ENCODE results near the gene GPR146.

The GPR146 gene

DNA sequence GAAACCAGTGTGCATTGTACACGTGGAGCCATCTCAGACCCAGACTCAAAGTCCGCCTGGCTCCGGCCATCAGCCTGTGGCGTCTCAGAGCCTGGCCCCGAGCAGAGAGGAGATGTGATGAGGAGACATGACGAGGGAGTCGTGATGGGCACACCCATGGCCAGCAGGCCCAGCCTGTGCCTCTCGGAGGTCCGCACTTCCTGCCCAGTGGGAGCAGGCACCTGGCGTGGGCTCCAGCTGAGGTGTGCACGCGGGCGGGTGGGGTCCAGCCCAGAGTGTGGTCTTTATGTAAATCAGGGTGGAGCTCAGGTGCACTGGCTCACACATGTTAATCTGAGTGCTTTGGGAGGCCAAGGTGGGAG is 26.0 kb upstream of the GPR146 start:
- peaks cover 29% of the 10 kb centered on the region for H3K36me3 Mint-ChIP-seq (ENCODE audit: low read depth)
- H3K4me3 Mint-ChIP-seq = no peak overlapping the region
- no peaks in the 10 kb centered on the region for H3K27me3 Mint-ChIP-seq
- H3K9me3 Mint-ChIP-seq = no peaks in the 10 kb centered on the region
- no peak for DNase-seq
- H3K27ac Mint-ChIP-seq = no peak overlapping the region
- peaks cover 12% of the 10 kb centered on the region for H3K4me1 Mint-ChIP-seq (ENCODE audit: low read depth)

DNA sequence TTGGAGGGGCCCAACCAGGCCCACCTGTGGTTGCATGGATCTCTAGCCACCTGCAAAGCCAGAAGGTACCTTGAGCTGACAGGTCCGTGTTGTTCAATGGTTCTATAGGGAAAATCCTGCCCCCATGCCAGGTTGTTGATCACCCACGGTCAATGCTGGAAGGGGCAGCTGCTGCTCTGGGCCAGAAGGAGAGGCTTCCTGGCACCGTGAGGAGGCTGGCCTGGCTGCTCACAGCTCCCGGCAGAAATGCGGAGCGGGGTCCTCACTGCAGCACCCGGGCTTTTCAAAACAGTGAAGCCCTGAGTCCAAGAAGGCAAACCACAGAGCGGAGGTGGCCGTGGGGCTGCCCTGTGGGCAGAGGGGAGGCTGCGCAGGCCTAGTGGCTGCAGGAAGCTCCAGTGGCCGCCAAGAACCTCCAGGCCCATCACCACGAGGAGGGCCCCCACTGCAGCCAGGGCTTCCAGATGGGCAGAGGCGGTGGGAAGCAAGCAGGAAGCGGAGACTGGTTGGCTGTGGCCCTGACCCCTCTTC is 25.0 kb upstream of the GPR146 start:
- Mint-ChIP-seq H3K9me3 (no peaks in the 10 kb centered on the region), H3K27ac (no peak overlapping the region), H3K4me1 (ENCODE audit: low read depth) (peaks cover 9% of the 10 kb centered on the region), H3K27me3 (no peaks in the 10 kb centered on the region), H3K36me3 (ENCODE audit: low read depth) (peaks cover 32% of the 10 kb centered on the region), H3K4me3 (no peak overlapping the region)
- no peak for DNase-seq

- Mint-ChIP-seq H3K9me3 (no peaks in the 10 kb centered on the region), H3K36me3 (ENCODE audit: low read depth) (peaks cover 32% of the 10 kb centered on the region), H3K27me3 (no peaks in the 10 kb centered on the region), H3K4me1 (ENCODE audit: low read depth) (peaks cover 9% of the 10 kb centered on the region), H3K27ac (no peak overlapping the region), H3K4me3 (no peak overlapping the region)
- no peak for DNase-seq
These were observed 24.3 kb upstream of the GPR146 start for GRCh38 chr7:1019789-1020610.

- Mint-ChIP-seq H3K27ac (no peak overlapping the region), H3K4me3 (no peak overlapping the region), H3K9me3 (no peaks in the 10 kb centered on the region), H3K27me3 (no peaks in the 10 kb centered on the region), H3K4me1 (ENCODE audit: low read depth) (peaks cover 9% of the 10 kb centered on the region), H3K36me3 (ENCODE audit: low read depth) (peaks cover 38% of the 10 kb centered on the region)
- no peak for DNase-seq
These were observed 23.5 kb upstream of the GPR146 start for GRCh38 chr7:1020849-1021251.

DNA sequence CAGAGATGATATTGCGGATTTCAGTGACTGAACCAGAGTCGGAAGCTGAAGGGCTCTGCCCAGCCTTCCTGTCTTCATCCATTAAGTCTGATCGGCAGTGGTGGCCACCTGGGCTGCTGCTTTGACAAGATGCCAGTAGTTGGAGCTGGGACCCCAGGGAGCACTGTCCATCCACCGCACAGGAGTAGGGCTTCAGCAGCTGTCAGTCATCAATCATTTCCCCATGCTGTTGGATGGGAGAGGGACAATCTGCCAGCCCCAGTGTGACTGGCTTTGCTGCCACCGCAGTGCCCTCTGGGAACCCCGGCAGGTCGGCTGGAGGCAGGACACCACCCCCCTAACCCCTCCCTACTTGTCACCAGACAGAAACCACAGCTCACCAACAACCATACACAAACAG is 23.0 kb upstream of the GPR146 start:
- Mint-ChIP-seq H3K27ac (no peak overlapping the region), H3K27me3 (no peaks in the 10 kb centered on the region), H3K4me1 (ENCODE audit: low read depth) (peaks cover 12% of the 10 kb centered on the region), H3K9me3 (no peaks in the 10 kb centered on the region), H3K4me3 (no peak overlapping the region), H3K36me3 (ENCODE audit: low read depth) (peaks cover 42% of the 10 kb centered on the region)
- no peak for DNase-seq

GRCh38 chr7:1021931-1022330 is 22.4 kb upstream of the GPR146 start:
- DNase-seq = no peak
- Mint-ChIP-seq H3K36me3 (ENCODE audit: low read depth) (peaks cover 47% of the 10 kb centered on the region), H3K4me1 (ENCODE audit: low read depth) (peaks cover 17% of the 10 kb centered on the region), H3K27me3 (no peaks in the 10 kb centered on the region), H3K9me3 (no peaks in the 10 kb centered on the region), H3K4me3 (no peak overlapping the region), H3K27ac (no peak overlapping the region)

DNA sequence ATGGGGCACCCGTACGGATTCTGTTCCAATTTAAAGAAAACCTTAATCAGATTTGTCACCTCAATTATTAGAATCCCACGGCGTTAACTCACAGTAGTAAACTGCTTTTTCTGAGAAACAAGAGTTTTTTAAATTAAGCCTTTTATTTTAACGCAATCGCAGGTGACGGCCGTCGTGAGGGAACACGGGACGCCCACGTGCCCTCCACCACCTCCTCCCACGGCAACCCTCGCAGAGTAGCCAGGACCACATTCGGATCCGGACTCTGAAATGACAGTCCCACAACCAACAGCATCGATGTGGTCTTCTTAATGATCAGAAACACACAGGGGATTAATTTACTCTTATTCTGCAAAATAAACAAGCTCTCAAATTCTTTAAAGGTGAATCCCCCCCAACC is 22.0 kb upstream of the GPR146 start:
- Mint-ChIP-seq H3K4me1 (ENCODE audit: low read depth) (peaks cover 19% of the 10 kb centered on the region), H3K27ac (no peak overlapping the region), H3K27me3 (no peaks in the 10 kb centered on the region), H3K4me3 (no peak overlapping the region), H3K36me3 (ENCODE audit: low read depth) (peaks cover 49% of the 10 kb centered on the region), H3K9me3 (no peaks in the 10 kb centered on the region)
- no peak for DNase-seq

GRCh38 chr7:1022801-1023465 is 21.4 kb upstream of the GPR146 start:
- peaks cover 20% of the 10 kb centered on the region for H3K4me1 Mint-ChIP-seq (ENCODE audit: low read depth)
- H3K36me3 Mint-ChIP-seq (ENCODE audit: low read depth) = peaks cover 49% of the 10 kb centered on the region
- no peaks in the 10 kb centered on the region for H3K9me3 Mint-ChIP-seq
- no peaks in the 10 kb centered on the region for H3K27me3 Mint-ChIP-seq
- no peak overlapping the region for H3K27ac Mint-ChIP-seq
- DNase-seq = no peak
- no peak overlapping the region for H3K4me3 Mint-ChIP-seq

- Mint-ChIP-seq H3K36me3 (ENCODE audit: low read depth) (peaks cover 40% of the 10 kb centered on the region), H3K9me3 (no peaks in the 10 kb centered on the region), H3K4me3 (no peak overlapping the region), H3K4me1 (ENCODE audit: low read depth) (peaks cover 22% of the 10 kb centered on the region), H3K27me3 (no peaks in the 10 kb centered on the region), H3K27ac (peak overlapping the region; percentile 52)
- DNase-seq = no peak
These were observed 20.0 kb upstream of the GPR146 start for GRCh38 chr7:1024331-1024841.

DNA sequence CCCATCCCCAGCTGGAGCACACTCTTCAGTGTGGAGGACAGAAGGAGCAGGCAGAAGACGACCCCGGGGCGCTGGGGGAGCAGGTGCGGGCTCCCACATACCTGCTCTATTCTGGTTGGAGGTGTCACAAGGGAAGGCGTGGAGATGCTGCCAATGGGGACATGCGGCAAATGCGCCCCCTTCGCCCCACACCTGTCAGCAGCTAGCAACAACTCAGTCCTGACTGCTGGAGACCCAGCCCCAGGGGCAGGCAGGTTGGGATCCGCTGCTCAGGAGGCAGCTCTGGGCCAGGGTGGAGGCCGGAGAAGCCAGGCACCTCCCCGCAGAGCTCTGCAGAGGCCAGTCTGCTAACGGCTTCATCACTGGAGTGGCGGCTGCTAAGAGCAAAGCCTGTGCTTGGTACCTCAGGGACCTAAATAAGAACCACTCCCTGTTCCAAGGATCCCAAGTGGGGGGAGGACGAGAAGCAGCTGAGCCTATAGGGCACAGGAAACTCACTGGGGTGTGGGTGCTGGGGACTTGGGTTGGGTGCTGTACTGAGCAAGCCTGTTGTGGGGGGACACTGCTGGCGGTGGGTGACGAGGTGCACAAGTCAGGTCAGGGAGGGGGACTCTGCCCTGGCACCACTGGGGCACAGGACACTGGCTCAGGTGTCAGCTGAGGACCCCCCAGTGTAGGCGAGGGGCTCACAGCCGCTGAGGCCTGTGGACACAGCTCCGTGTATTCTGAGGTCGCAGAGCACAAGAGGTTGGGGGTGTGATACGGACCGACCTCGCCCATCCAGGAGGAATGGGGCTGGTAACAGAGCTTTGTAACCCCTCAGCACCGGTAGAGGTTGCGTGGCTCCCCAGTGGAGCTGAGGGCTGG is 19.2 kb upstream of the GPR146 start:
- Mint-ChIP-seq H3K4me3 (no peak overlapping the region), H3K27me3 (no peaks in the 10 kb centered on the region), H3K27ac (no peak overlapping the region), H3K9me3 (no peaks in the 10 kb centered on the region), H3K4me1 (ENCODE audit: low read depth) (peaks cover 30% of the 10 kb centered on the region), H3K36me3 (ENCODE audit: low read depth) (peaks cover 40% of the 10 kb centered on the region)
- DNase-seq = no peak

GRCh38 chr7:1025743-1026581 is 18.4 kb upstream of the GPR146 start:
- H3K4me1 Mint-ChIP-seq (ENCODE audit: low read depth) = peaks cover 35% of the 10 kb centered on the region
- H3K36me3 Mint-ChIP-seq (ENCODE audit: low read depth) = peaks cover 39% of the 10 kb centered on the region
- no peak overlapping the region for H3K27ac Mint-ChIP-seq
- no peaks in the 10 kb centered on the region for H3K27me3 Mint-ChIP-seq
- H3K9me3 Mint-ChIP-seq = no peaks in the 10 kb centered on the region
- peak overlapping the region; percentile 15 for H3K4me3 Mint-ChIP-seq
- no peak for DNase-seq

DNA sequence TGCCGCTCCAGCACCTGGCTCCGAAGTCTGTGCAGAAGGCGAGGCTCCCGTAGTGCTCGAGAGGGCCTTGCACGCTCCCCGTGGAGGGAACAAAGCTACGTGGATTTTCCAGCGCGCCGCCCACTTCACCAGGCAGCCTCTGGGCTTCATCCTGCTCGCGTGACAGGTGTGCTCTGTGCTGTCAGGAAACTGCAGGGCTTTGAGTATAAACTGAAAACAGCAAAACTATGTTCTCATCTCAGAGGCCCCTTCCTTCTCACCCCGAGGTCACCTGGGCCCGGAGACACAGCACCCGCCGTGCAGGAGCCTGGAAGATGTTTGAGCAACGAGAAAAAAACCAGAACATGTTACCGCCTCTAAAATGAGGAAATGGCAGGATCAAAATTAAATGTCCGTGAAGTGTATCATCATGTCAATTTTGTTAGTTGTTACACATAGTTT is 17.6 kb upstream of the GPR146 start:
- no peaks in the 10 kb centered on the region for H3K9me3 Mint-ChIP-seq
- peaks cover 34% of the 10 kb centered on the region for H3K4me1 Mint-ChIP-seq (ENCODE audit: low read depth)
- H3K36me3 Mint-ChIP-seq (ENCODE audit: low read depth) = peaks cover 33% of the 10 kb centered on the region
- no peak overlapping the region for H3K27ac Mint-ChIP-seq
- no peaks in the 10 kb centered on the region for H3K27me3 Mint-ChIP-seq
- no peak for DNase-seq
- H3K4me3 Mint-ChIP-seq = peak overlapping the region; percentile 77

GRCh38 chr7:1027242-1028043 is 16.9 kb upstream of the GPR146 start:
- H3K27me3 Mint-ChIP-seq = no peaks in the 10 kb centered on the region
- peaks cover 36% of the 10 kb centered on the region for H3K4me1 Mint-ChIP-seq (ENCODE audit: low read depth)
- H3K27ac Mint-ChIP-seq = peak overlapping the region; percentile 37
- no peaks in the 10 kb centered on the region for H3K9me3 Mint-ChIP-seq
- peaks cover 30% of the 10 kb centered on the region for H3K36me3 Mint-ChIP-seq (ENCODE audit: low read depth)
- peak; percentile 48 for DNase-seq
- H3K4me3 Mint-ChIP-seq = peak overlapping the region; percentile 77

All from activated T-cell treated with anti-CD3 and anti-CD28 coated beads, Interleukin-2, amount 50 U/mL, for 24 hours (primary cell).